ENCODE data around the gene NUDT9.

GRCh38 chr4:87499403-87500091 lies 77.2 kb downstream of the NUDT9 start:
- TF ChIP-seq CTCF (conservative IDR thresholded peaks at IDR 0.05 in 1 of 2, IDR thresholded peaks at IDR 0.05 in 1 of 2; ENCODE audit: low read depth in 1 of 2, low read length in 2 of 2) (no peak), EZH2 (IDR thresholded peaks at IDR 0.05; ENCODE audit: low read length, missing control alignments) (no peak)

Measured in fibroblast of lung (primary cell).